ENCODE data around the gene LGALS7. TPM values are rescaled to one million over a fixed set of nuclear protein-coding genes. Genes with fewer than 3 reads are reported as not detected.

The LGALS7 gene
- total RNA-seq, 2 experiments from 2014 or later = not detected

DNA sequence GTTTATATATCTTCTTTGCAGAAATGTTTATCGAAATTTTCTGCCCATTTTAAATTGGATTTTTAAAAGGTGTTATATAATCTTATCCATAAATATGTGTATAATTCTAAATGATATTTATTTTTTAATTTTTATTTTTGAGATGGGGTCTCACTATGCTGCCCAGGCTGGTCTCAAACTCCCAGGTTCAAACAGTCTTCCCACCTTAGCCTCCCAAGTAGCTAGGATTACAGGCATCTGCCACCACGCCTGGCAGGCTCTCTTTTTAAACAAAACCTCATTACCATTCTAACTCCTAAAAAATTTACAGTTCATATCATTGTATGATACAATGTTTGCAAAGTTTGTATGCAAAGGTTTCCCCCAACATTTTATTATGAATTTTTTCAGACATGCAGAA is 22.8 kb upstream of the LGALS7 start:
- Histone ChIP-seq H3K4me3 (ENCODE audit: low read depth, low read length, poor library complexity, severe bottlenecking) (no peak overlapping the region), H3K79me2 (ENCODE audit: insufficient read depth, low read depth, low read length) (no peaks in the 10 kb centered on the region), H3K9me3 (ENCODE audit: low read length) (no peaks in the 10 kb centered on the region), H3K4me2 (ENCODE audit: low read length) (no peak overlapping the region), H4K20me1 (ENCODE audit: insufficient read depth, low read length) (no peaks in the 10 kb centered on the region), H3K4me1 (ENCODE audit: insufficient read depth, low read length, poor library complexity, severe bottlenecking) (no peaks in the 10 kb centered on the region), H2AFZ (ENCODE audit: low read length) (no peak overlapping the region), H3K27ac (ENCODE audit: low read depth, low read length, poor library complexity, severe bottlenecking) (no peak overlapping the region), H3K9me2 (ENCODE audit: insufficient read depth, low read length) (no peaks in the 10 kb centered on the region), H3K36me3 (ENCODE audit: insufficient read depth, low read length) (no peaks in the 10 kb centered on the region)
- BruUV-seq (replicated peaks) = no TSS peak
- ChIA-PET CTCF (ENCODE audit: unreplicated experiment) (no interaction called here), POLR2A (no interaction called here)
- TF ChIP-seq, protein P1, sequence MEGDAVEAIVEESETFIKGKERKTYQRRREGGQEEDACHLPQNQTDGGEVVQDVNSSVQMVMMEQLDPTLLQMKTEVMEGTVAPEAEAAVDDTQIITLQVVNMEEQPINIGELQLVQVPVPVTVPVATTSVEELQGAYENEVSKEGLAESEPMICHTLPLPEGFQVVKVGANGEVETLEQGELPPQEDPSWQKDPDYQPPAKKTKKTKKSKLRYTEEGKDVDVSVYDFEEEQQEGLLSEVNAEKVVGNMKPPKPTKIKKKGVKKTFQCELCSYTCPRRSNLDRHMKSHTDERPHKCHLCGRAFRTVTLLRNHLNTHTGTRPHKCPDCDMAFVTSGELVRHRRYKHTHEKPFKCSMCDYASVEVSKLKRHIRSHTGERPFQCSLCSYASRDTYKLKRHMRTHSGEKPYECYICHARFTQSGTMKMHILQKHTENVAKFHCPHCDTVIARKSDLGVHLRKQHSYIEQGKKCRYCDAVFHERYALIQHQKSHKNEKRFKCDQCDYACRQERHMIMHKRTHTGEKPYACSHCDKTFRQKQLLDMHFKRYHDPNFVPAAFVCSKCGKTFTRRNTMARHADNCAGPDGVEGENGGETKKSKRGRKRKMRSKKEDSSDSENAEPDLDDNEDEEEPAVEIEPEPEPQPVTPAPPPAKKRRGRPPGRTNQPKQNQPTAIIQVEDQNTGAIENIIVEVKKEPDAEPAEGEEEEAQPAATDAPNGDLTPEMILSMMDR (conservative IDR thresholded peaks at IDR 0.05; ENCODE audit: low read length) = no peak
- TF ChIP-seq EZH2phosphoT487 (IDR thresholded peaks at IDR 0.05; ENCODE audit: borderline replicate concordance, low read depth, low read length) = no peak
- intact Hi-C loops (cut with micrococcal nuclease; ENCODE audit: unreplicated experiment) = no loop called here
- DNase-seq (ENCODE audit: low spot score) = no peak

DNA sequence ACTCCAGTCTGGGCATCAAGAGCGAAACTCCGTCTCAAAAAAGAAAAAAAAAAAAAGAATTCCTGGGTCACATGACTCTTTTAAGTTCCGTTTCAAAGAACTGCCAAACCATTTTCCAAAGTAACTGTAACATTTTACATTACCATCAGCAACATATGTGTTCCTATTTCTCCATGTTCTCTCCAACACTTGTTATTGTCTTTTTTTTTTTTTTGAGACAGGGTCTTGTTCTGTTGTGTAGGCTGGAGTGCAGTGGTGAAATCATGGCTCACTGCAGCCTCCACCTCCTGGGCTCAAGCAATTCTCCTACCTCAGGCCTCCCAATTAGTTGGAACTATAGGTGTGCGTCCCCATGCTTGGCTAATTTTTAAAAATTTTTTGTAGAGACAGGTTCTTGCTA is 22.2 kb upstream of the LGALS7 start:
- Histone ChIP-seq H3K4me1 (ENCODE audit: insufficient read depth, low read length, poor library complexity, severe bottlenecking) (no peaks in the 10 kb centered on the region), H3K9me3 (ENCODE audit: low read length) (no peaks in the 10 kb centered on the region), H3K4me3 (ENCODE audit: low read depth, low read length, poor library complexity, severe bottlenecking) (no peak overlapping the region), H4K20me1 (ENCODE audit: insufficient read depth, low read length) (no peaks in the 10 kb centered on the region), H3K36me3 (ENCODE audit: insufficient read depth, low read length) (no peaks in the 10 kb centered on the region), H2AFZ (ENCODE audit: low read length) (no peak overlapping the region), H3K27ac (ENCODE audit: low read depth, low read length, poor library complexity, severe bottlenecking) (no peak overlapping the region), H3K79me2 (ENCODE audit: insufficient read depth, low read depth, low read length) (no peaks in the 10 kb centered on the region), H3K9me2 (ENCODE audit: insufficient read depth, low read length) (no peaks in the 10 kb centered on the region), H3K4me2 (ENCODE audit: low read length) (no peak overlapping the region)
- TF ChIP-seq, protein P1 (conservative IDR thresholded peaks at IDR 0.05; ENCODE audit: low read length) = no peak
- TF ChIP-seq EZH2phosphoT487 (IDR thresholded peaks at IDR 0.05; ENCODE audit: borderline replicate concordance, low read depth, low read length) = no peak
- CTCF ChIA-PET (ENCODE audit: unreplicated experiment) = no interaction called here
- no peak for DNase-seq (ENCODE audit: low spot score)
- no TSS peak for BruUV-seq (replicated peaks)
- intact Hi-C loops (cut with micrococcal nuclease; ENCODE audit: unreplicated experiment) = no loop called here
- POLR2A ChIA-PET = no interaction called here

DNA sequence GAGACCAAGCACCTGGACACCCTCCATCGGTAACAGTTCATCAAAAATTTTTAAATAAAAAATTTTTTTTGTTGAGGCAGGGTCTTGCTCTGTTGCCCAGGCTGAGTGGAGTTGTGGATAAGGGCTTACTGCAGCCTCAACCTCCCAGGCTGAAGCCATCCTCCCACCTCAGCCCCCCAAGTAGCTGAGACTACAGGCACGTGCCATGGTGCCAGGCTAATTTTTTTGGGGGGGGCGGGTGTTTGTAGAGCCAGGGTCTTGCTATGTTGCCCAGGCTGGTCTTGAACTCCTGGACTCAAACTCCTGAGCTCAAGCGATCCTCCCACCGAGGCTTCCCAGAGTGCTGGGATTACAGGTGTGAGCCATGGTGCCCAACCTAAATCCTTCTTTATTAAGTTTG is 20.4 kb upstream of the LGALS7 start:
- Histone ChIP-seq H3K4me1 (ENCODE audit: insufficient read depth, low read length, poor library complexity, severe bottlenecking) (no peaks in the 10 kb centered on the region), H3K27ac (ENCODE audit: low read depth, low read length, poor library complexity, severe bottlenecking) (no peak overlapping the region), H2AFZ (ENCODE audit: low read length) (no peak overlapping the region), H3K9me2 (ENCODE audit: insufficient read depth, low read length) (no peaks in the 10 kb centered on the region), H3K79me2 (ENCODE audit: insufficient read depth, low read depth, low read length) (no peaks in the 10 kb centered on the region), H3K4me2 (ENCODE audit: low read length) (no peak overlapping the region), H4K20me1 (ENCODE audit: insufficient read depth, low read length) (no peaks in the 10 kb centered on the region), H3K36me3 (ENCODE audit: insufficient read depth, low read length) (no peaks in the 10 kb centered on the region), H3K9me3 (ENCODE audit: low read length) (no peaks in the 10 kb centered on the region), H3K4me3 (ENCODE audit: low read depth, low read length, poor library complexity, severe bottlenecking) (no peak overlapping the region)
- intact Hi-C loops (cut with micrococcal nuclease; ENCODE audit: unreplicated experiment) = no loop called here
- POLR2A ChIA-PET = interaction anchor here (0.6 kb wide), 1 partner anchor 381 kb away, joined by 3 read pairs; no protein-coding TSS in a partner anchor
- CTCF ChIA-PET (ENCODE audit: unreplicated experiment) = no interaction called here
- DNase-seq (ENCODE audit: low spot score) = no peak
- TF ChIP-seq EZH2phosphoT487 (IDR thresholded peaks at IDR 0.05; ENCODE audit: borderline replicate concordance, low read depth, low read length) = no peak
- TF ChIP-seq, protein P1 (conservative IDR thresholded peaks at IDR 0.05; ENCODE audit: low read length) = no peak
- BruUV-seq (replicated peaks) = no TSS peak
